Measurements from ENCODE around the gene CLCN7.

DNA sequence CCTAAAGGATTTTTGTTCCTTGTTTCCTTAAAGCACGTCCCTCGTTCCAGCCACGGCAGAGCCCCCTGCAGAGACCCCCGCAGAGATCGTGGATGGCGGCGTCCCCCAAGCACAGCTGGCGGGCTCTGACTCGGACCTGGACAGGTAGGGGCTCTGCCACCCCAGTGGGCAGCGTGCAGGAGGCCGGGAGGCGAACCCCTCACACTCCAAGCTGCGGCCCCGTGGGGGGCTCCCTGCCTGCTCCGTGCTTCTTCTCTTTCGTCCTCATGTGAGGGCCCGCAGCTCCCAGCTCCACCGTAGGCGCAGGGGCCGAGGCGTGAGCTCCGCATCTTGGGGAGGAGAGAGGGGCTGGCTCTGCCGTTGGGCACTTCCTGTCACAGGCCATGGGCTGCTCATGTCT is 26.8 kb upstream of the CLCN7 start:
- TF ChIP-seq, protein P1, sequence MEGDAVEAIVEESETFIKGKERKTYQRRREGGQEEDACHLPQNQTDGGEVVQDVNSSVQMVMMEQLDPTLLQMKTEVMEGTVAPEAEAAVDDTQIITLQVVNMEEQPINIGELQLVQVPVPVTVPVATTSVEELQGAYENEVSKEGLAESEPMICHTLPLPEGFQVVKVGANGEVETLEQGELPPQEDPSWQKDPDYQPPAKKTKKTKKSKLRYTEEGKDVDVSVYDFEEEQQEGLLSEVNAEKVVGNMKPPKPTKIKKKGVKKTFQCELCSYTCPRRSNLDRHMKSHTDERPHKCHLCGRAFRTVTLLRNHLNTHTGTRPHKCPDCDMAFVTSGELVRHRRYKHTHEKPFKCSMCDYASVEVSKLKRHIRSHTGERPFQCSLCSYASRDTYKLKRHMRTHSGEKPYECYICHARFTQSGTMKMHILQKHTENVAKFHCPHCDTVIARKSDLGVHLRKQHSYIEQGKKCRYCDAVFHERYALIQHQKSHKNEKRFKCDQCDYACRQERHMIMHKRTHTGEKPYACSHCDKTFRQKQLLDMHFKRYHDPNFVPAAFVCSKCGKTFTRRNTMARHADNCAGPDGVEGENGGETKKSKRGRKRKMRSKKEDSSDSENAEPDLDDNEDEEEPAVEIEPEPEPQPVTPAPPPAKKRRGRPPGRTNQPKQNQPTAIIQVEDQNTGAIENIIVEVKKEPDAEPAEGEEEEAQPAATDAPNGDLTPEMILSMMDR (conservative IDR thresholded peaks at IDR 0.05; ENCODE audit: low read depth, low read length): no peak
- TF ChIP-seq RFX5 (IDR thresholded peaks at IDR 0.05; ENCODE audit: low read depth, low read length): no peak
- no peak for TF ChIP-seq POLR2A (IDR thresholded peaks at IDR 0.05; ENCODE audit: low read depth, low read length)
- no peak for TF ChIP-seq MXI1 (IDR thresholded peaks at IDR 0.05; ENCODE audit: borderline replicate concordance, low read depth, low read length)
- TF ChIP-seq MAFK (IDR thresholded peaks at IDR 0.05; ENCODE audit: low read depth, low read length): no peak

Data from IMR-90 (cell line).